HepG2 (cell line): ENCODE data around the gene SPEM2. TPM values are rescaled to one million over a fixed set of nuclear protein-coding genes. Genes with fewer than 3 reads are reported as not detected.

Source experiments
- HMG20B ChIP-seq: conservative IDR thresholded peaks from 2 replicates; pipeline ENCODE4 v1.6.1; 2016; ENCODE audit warnings: missing genetic modification reagents, missing compliant biosample characterization
- HMGA1 ChIP-seq: sonication (generic); formaldehyde crosslinking; conservative IDR thresholded peaks from 2 replicates; pipeline ENCODE4 v1.4.0; 2020; ENCODE audit warnings: missing genetic modification reagents
- ZMYM4 ChIP-seq: sonication (generic); formaldehyde crosslinking; IDR thresholded peaks from 2 replicates; pipeline ENCODE4 v1.8.1; 2023; ENCODE audit warnings: mild to moderate bottlenecking, missing genetic modification reagents
- ZNF383 ChIP-seq: sonication (generic); formaldehyde crosslinking; IDR thresholded peaks from 2 replicates; pipeline ENCODE4 v1.4.0; 2020; ENCODE audit warnings: missing genetic modification reagents, mild to moderate bottlenecking, borderline replicate concordance
- ZNF564 ChIP-seq: sonication (generic); formaldehyde crosslinking; IDR thresholded peaks from 2 replicates; pipeline ENCODE4 v1.8.1; 2023; ENCODE audit warnings: mild to moderate bottlenecking, missing genetic modification reagents
- polyA plus RNA-seq, 8 experiments: library from polyadenylated mRNA; depleted of rRNA in 3 of 8; stranded (reverse) in 7 of 8; unstranded in 1 of 8; fragments of >200 nt; fragmentation: Illumina TruSeq in 4 of 8; extraction: Trizol in 4 of 8; gene quantifications; 2 replicates each; pipeline versions ENCODE4 v1.2.1 to v1.2.3, GENCODE V29; 2011 to 2016; ENCODE audit warnings: low read depth in 4 of 8, missing spikeins in 1 of 8, mixed read lengths in 1 of 8; ENCODE audit not compliant: insufficient read depth in 1 of 8
- total RNA-seq, 5 experiments: library from RNA; depleted of rRNA; stranded (reverse); fragments of >200 nt; fragmentation: Illumina TruSeq; extraction: Trizol; gene quantifications; 2 replicates each; pipeline ENCODE4 v1.2.3, GENCODE V29; 2016; ENCODE audit warnings: low read depth in 1 of 5
- TF ChIP-seq, protein P1 (sequence below): sonication (generic); formaldehyde crosslinking; IDR thresholded peaks from 2 replicates; pipeline ENCODE4 v1.5.1; 2020; ENCODE audit warnings: mild to moderate bottlenecking, missing genetic modification reagents, moderate library complexity
- TF ChIP-seq, protein P2 (sequence below): sonication (generic); formaldehyde crosslinking; IDR thresholded peaks from 2 replicates; pipeline ENCODE4 v1.4.0; 2020; ENCODE audit warnings: missing genetic modification reagents; ENCODE audit errors: not compliant biosample characterization

Gene SPEM2
- total and polyA plus RNA-seq, 2 of the 13 experiments (the other 11 are each of a cell fraction or from before 2014, with no cell fraction given), result not detected

DNA sequence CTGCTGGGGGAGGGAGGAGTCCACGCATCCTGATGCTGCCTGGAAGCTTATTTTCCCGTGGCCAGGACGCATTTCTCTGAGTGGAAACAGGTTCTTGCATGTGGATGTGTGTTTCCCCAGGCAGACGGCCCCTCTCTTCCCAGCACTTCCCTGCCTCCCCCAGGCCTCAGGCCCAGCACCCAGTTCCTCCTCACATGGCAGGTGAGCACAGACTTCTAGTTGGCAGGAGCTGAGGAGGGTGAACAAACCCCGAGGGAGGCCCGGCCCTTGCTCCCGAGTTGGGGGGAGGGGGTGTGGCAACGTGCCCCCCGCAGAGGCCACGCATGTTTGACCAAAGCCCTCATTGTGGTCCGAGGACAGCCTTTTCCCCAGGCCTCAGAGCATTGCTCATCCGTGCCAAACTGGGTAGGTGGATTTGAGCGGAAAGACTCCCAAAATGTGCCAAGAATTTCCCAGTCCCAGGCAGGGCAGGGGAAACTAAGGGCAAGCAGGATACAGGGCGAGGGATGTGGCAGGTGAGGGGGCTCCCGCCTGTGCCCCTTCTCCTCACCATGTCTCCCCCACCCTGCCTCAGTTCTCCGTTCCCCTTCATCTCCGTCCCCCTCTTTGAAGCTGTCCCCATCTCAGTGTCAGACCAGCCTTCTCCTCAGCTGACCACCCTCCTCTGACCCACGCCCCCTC is 6.8 kb upstream of the SPEM2 start (continued):
- TF ChIP-seq, protein P1, sequence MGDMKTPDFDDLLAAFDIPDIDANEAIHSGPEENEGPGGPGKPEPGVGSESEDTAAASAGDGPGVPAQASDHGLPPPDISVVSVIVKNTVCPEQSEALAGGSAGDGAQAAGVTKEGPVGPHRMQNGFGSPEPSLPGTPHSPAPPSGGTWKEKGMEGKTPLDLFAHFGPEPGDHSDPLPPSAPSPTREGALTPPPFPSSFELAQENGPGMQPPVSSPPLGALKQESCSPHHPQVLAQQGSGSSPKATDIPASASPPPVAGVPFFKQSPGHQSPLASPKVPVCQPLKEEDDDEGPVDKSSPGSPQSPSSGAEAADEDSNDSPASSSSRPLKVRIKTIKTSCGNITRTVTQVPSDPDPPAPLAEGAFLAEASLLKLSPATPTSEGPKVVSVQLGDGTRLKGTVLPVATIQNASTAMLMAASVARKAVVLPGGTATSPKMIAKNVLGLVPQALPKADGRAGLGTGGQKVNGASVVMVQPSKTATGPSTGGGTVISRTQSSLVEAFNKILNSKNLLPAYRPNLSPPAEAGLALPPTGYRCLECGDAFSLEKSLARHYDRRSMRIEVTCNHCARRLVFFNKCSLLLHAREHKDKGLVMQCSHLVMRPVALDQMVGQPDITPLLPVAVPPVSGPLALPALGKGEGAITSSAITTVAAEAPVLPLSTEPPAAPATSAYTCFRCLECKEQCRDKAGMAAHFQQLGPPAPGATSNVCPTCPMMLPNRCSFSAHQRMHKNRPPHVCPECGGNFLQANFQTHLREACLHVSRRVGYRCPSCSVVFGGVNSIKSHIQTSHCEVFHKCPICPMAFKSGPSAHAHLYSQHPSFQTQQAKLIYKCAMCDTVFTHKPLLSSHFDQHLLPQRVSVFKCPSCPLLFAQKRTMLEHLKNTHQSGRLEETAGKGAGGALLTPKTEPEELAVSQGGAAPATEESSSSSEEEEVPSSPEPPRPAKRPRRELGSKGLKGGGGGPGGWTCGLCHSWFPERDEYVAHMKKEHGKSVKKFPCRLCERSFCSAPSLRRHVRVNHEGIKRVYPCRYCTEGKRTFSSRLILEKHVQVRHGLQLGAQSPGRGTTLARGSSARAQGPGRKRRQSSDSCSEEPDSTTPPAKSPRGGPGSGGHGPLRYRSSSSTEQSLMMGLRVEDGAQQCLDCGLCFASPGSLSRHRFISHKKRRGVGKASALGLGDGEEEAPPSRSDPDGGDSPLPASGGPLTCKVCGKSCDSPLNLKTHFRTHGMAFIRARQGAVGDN (CRISPR knock-in tag), result peak; percentile 25; the same call in 1 of the 2 replicates
- TF ChIP-seq ZNF564 (CRISPR knock-in tag), result no peak
- no peak for TF ChIP-seq ZMYM4 (CRISPR knock-in tag)
- no peak for TF ChIP-seq HMG20B
- no peak for TF ChIP-seq ZNF383 (CRISPR knock-in tag)
- no peak for TF ChIP-seq HMGA1 (CRISPR knock-in tag)
- TF ChIP-seq, protein P2, sequence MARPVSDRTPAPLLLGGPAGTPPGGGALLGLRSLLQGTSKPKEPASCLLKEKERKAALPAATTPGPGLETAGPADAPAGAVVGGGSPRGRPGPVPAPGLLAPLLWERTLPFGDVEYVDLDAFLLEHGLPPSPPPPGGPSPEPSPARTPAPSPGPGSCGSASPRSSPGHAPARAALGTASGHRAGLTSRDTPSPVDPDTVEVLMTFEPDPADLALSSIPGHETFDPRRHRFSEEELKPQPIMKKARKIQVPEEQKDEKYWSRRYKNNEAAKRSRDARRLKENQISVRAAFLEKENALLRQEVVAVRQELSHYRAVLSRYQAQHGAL, result no peak
